ENCODE data around the gene ATP6AP1. TPM values are rescaled to one million over a fixed set of nuclear protein-coding genes. Genes with fewer than 3 reads are reported as not detected.

ATP6AP1 gene
- total and polyA plus RNA-seq, 2 donors (not counting 3 experiments of a cell fraction or from before 2014, with no cell fraction given), result 145 to 322 TPM

DNA sequence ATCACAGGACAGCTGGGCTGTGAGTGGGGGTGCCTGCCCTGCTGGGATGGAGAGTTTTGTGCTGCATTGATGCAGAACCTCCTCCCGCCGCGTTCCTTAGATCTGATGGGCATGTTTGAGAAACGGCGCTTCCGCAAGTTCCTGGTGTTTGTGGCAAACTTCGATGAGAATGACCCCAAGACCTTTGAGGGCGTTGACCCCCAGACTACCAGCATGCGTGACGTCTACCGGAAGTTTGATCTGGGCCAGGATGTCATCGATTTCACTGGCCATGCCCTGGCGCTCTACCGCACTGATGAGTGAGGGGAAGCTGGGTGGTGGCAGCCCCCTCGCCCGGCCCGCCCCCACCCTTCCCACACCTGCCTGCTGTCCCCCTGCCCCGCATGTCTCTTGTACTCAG, 11.4 kb downstream of the ATP6AP1 start:
- CTCF ChIA-PET, result no interaction called here
- Histone ChIP-seq H3K9ac (replicated peaks; ENCODE audit: extremely low read depth, insufficient read depth, low read length) (no peak overlapping the region), H3K9me3 (replicated peaks; ENCODE audit: control insufficient read depth, insufficient read depth, low read length) (no peaks in the 10 kb centered on the region), H3K4me3 (replicated peaks in 1 of 3; ENCODE audit: insufficient read depth in 1 of 3, low read depth in 1 of 3, low read length in 3 of 3) (no peak overlapping the region), H2AFZ (ENCODE audit: low read depth, low read length) (no peak overlapping the region), H3K36me3 (ENCODE audit: control insufficient read depth in 2 of 2, extremely low read depth in 1 of 2, insufficient read depth in 2 of 2, low read length in 2 of 2) (peaks cover 4 to 26% of the 10 kb centered on the region in 2 experiments), H3K4me1 (ENCODE audit: control insufficient read depth, extremely low read depth, insufficient read depth, low read length) (peaks cover 7% of the 10 kb centered on the region), H3K9me1 (replicated peaks; ENCODE audit: control insufficient read depth, extremely low read depth, insufficient read depth, low read length) (no peaks in the 10 kb centered on the region), H3K4me2 (ENCODE audit: insufficient read depth, low read length) (no peak overlapping the region), H3K27ac (ENCODE audit: insufficient read depth, low read depth, low read length) (no peak overlapping the region), H4K20me1 (replicated peaks; ENCODE audit: control insufficient read depth, extremely low read depth, insufficient read depth, low read length) (no peaks in the 10 kb centered on the region), H3K79me2 (ENCODE audit: control insufficient read depth, insufficient read depth, low read length) (peaks cover 46% of the 10 kb centered on the region), H3K27me3 (ENCODE audit: control insufficient read depth in 2 of 2, insufficient read depth in 2 of 2, low read length in 2 of 2) (no peaks in the 10 kb centered on the region)
- no TSS peak for BruUV-seq (replicated peaks)
- DNase-seq (ENCODE audit: low read depth, low spot score) (no peak), FAIRE-seq (no peak)
- dilution Hi-C loops (cut with MboI; ENCODE audit: extremely low pct_ligation_motif_present, low sequenced_read_pairs), result no loop called here
- no peak for TF ChIP-seq FOS (IDR thresholded peaks at IDR 0.05; ENCODE audit: borderline replicate concordance, insufficient read depth, low read length)
- no peak for TF ChIP-seq POLR2A (IDR thresholded peaks at IDR 0.05; ENCODE audit: low read depth, low read length)
- TF ChIP-seq, protein P1, sequence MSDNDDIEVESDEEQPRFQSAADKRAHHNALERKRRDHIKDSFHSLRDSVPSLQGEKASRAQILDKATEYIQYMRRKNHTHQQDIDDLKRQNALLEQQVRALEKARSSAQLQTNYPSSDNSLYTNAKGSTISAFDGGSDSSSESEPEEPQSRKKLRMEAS (IDR thresholded peaks at IDR 0.05; ENCODE audit: insufficient read depth, insufficient read length), result no peak
- no peak for TF ChIP-seq MYC (IDR thresholded peaks at IDR 0.05; ENCODE audit: low read depth, low read length)
- no peak for TF ChIP-seq POLR2AphosphoS5 (IDR thresholded peaks at IDR 0.05; ENCODE audit: insufficient read depth, low read depth, low read length)
- TF ChIP-seq EZH2 (IDR thresholded peaks at IDR 0.05; ENCODE audit: borderline replicate concordance, low read depth, low read length, severe bottlenecking), result no peak
- no peak for TF ChIP-seq JUN (IDR thresholded peaks at IDR 0.05; ENCODE audit: borderline replicate concordance, insufficient read depth, insufficient read length, low read depth)
- TF ChIP-seq GATA2 (IDR thresholded peaks at IDR 0.05; ENCODE audit: insufficient read depth, insufficient read length, low read depth, low read length), result no peak
- TF ChIP-seq, protein P2, sequence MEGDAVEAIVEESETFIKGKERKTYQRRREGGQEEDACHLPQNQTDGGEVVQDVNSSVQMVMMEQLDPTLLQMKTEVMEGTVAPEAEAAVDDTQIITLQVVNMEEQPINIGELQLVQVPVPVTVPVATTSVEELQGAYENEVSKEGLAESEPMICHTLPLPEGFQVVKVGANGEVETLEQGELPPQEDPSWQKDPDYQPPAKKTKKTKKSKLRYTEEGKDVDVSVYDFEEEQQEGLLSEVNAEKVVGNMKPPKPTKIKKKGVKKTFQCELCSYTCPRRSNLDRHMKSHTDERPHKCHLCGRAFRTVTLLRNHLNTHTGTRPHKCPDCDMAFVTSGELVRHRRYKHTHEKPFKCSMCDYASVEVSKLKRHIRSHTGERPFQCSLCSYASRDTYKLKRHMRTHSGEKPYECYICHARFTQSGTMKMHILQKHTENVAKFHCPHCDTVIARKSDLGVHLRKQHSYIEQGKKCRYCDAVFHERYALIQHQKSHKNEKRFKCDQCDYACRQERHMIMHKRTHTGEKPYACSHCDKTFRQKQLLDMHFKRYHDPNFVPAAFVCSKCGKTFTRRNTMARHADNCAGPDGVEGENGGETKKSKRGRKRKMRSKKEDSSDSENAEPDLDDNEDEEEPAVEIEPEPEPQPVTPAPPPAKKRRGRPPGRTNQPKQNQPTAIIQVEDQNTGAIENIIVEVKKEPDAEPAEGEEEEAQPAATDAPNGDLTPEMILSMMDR (IDR thresholded peaks at IDR 0.05; ENCODE audit: extremely low read depth in 1 of 2, insufficient read depth in 1 of 2, low read depth in 1 of 2, low read length in 2 of 2), result no peak
- intact Hi-C loops (cut with micrococcal nuclease), result loop anchor here (5.0 kb wide), 2 partner anchors 33 to 37 kb away; partner anchors contain the start of genes DNASE1L1 and LAGE3
- POLR2A ChIA-PET, result no interaction called here
